ENCODE data around the gene LDLRAD2.
A peak's percentile ranks its signal among the peaks of the same experiment; 100 is the strongest.
"Not testable (repeated sequence)": the region's sequence is repeated elsewhere in the genome, so short reads cannot be mapped to it uniquely, and the experiment has no call there.

LDLRAD2 gene

DNA sequence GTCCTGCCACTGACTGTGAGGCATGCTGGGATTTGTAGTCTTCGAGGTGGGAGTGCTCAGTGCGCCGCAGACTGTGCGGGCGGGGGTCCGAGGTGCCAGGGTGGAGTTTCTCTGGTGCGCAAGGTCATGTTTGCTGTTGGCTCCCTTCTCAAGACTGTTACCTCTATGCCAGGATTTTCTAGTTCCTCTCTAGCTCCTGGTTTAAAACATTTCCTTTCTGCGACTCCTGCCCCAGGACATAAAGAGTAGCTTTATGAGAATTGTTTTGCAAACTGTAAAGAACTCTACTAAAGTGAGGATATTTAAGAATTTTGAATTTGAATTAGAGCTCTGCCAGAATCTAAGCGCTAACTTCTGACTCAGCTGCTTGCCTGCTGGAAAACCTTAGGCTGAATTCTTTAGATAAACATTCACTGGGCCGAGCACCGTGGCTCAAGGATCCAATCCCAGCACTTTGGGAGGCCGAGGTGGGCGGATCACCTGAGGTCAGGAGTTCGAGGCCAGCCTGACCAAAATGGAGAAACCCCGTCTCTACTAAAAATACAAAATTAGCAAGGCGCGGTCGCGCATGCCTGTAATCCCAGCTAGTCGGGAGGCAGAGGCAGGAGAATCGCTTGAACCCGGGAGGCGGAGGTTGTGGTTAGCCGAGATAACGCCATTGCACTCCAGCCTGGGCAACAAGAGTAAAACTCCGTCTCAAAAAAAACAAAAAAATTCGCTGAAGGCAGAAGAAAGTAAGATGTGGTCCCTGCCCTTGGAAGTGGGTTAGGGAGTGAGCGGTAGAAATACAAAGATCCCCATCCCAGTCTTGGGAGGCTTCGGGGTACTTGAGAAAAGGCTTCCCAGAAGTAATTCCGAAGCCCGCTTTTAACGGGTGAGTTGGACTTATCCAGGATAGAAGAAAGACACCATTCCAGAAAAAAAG lies 28.1 kb upstream of the LDLRAD2 start:
- peak; percentile 78 for DNase-seq

DNA sequence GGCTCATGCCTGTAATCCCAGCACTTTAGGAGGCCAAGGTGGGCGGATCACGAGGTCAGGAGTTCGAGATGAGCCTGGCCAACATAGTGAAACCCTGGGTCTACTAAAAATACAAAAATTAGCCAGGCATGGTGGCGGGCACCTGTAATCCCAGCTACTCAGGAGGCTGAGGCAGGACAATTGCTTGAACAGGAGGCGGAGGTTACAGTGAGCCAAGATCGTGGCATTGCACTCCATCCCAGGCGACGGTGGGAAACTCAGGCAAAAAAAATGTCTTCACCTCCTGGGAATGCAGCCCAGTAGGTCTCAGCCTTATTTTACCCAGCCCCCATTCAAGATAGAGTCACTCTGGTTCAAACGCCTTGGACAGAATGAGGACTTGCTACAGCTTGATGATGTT lies 26.3 kb upstream of the LDLRAD2 start:
- DNase-seq, result not testable (repeated sequence)

GRCh38 chr1:21786640-21787039 lies 25.4 kb upstream of the LDLRAD2 start:
- DNase-seq, result no peak

GRCh38 chr1:21793104-21793503 lies 19.0 kb upstream of the LDLRAD2 start:
- DNase-seq, result no peak

DNA sequence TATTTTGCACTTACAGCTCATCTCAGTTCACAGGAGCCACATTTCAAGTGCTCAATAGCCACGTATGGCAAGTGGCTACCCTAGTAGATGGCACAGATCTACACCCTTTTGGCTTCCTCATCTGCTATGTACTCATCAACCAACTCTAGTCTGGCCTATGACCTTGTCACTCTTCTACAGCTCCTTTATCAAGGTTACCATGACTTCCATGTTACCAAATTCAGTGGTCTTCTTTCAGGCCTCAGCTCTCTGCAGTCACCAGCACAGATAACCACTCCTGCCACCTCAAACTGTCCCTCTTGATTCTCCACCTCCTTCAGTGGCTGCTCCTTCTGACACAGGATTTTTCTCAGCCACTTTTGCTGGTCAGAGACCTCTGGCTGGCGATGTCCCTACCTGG lies 17.4 kb upstream of the LDLRAD2 start:
- DNase-seq, result no peak

- DNase-seq, result no peak
Observed at GRCh38 chr1:21795075-21795474, 17.0 kb upstream of the LDLRAD2 start.

DNA sequence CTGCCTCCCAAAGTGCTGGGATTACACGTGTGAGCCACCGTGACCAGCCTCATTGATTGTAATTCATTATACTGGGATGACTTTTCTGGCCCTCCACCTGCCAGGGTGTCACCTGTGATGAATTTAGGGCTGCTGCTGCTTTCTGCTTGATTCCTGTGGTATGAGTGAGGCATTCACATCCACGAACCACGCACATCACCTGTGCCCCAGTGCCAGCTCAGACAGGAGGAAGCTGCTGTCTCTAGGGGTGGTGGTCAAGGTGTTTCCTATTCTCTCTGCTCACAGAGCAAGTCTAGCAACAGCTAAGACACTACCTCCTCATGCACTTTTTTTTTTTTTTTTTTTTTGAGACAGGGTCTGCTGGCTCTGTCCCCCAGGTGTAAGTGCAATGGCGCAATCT lies 12.3 kb upstream of the LDLRAD2 start:
- no peak for DNase-seq

DNA sequence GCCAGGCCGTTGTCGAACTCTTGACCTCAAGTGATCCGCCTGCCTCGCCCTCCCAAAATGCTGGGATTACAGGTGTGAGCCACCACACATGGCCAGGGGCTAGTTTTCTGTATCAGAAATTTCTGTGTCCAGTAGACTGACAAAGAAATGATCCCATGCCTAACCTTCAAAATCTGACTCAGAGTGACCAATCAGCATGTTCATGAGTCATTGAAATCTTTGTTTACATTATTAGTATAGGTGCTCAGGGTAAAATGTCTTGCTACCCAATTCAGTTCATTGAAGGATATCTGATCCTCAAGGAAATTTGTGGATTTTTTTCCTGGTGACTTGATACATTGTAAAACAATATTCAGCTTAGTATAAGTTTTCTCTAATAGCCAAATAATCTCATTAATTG lies 11.0 kb upstream of the LDLRAD2 start:
- DNase-seq, result no peak

DNA sequence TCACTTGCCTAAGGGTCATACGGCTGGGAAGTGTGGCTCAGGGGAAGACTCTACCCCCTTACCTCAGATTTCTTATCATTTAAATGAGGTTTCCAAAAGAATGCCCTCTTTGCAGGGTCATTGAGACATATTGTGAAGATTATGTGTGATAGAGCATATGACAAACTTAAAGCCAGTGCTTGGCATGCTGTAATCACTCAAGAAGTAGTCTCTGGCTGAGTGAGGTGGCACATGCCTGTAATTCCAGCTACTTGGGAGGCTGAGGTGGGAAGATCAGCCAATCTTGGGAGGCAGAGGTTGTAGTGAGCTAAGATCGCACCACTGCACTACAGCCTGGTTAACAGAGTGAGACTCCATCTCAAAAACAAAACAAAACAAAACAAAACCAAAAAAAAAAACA lies 7.5 kb upstream of the LDLRAD2 start:
- DNase-seq, result no peak

DNA sequence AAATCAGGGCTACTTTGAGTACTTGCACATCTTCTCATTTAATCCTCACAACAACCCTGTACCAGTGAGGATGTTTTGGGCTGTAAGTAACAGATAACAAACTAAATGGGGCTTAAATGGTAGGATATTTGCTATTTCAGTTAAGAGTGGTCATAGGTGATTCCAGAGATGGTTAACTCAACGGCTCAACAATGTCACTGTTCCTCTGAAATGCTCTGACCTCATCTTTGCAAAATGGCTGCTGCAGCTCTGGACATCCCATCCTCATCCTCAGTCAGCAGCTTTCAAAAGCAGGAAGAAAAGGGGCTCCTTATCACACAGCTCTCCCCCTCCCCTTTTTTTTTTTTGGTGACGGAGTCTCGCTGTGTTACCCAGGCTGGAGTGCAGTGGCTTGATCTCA lies 1.5 kb downstream of the LDLRAD2 start:
- no peak for DNase-seq

DNA sequence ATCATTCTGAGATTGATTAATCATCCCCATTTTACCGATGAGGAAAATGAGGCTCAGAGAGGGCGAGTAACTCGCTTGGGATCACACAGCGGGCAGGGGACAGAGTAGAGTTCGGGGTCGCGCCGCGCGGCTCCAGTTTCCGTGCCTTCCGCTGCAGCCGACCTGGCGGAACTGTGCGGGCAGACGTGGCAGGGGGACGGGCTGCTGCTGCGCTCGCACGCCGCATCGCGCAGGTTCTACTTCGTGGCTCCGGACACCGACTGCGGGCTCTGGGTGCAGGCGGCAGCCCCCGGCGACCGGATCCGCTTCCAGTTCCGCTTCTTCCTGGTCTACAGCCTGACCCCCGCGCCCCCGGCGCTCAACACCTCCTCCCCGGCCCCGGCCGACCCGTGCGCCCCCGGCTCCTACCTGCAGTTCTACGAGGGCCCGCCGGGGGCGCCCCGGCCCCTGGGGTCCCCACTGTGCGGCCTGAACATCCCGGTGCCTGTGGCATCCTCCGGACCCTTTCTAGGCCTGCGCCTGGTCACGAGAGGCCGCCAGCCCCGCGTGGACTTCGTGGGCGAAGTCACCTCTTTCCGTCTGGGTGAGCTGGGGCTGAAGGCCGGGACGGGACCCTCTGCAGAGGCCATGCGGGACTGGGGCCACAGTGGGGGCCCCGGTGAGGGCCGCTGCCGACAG lies 2.3 kb downstream of the LDLRAD2 start:
- DNase-seq, result no peak

GRCh38 chr1:21814981-21815582 lies 3.0 kb downstream of the LDLRAD2 start:
- no peak for DNase-seq

- DNase-seq, result no peak
Observed at GRCh38 chr1:21815724-21816321, 3.8 kb downstream of the LDLRAD2 start.

- no peak for DNase-seq
Observed at GRCh38 chr1:21816602-21817302, 4.7 kb downstream of the LDLRAD2 start.

GRCh38 chr1:21818656-21819055 lies 6.6 kb downstream of the LDLRAD2 start:
- no peak for DNase-seq

GRCh38 chr1:21820597-21821232 lies 8.7 kb downstream of the LDLRAD2 start:
- no peak for DNase-seq

DNA sequence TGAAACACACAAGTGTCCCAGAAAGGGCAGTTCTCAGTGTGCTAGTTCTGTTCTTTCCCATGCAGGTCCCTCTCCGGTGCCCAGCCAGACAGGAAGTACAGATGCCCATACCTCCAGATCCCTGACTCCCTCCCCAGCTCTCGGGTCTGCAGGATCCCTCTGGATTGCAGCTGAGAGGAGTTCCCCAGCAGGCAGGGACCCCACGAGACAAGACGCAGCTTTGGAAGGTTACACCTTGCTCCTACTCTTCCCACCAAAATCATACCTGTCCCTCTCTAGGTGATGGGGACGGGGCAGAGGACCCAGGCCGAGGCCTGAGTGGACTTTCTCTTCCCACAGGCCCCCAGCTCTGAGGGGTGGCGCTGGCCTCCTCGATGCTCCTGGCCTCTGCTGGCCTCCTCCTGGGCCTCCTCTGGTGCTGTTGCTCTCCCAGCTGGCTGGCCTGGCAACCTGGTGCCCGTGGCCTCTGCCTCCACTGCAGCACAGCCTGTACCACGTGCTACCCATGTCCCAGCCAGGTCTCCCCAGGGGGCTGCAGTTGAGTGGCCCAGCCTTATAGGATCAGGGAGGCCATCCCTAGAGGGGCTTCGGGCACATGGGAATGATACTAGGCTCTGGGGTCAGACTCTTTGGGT lies 9.4 kb downstream of the LDLRAD2 start:
- no peak for DNase-seq

- no peak for DNase-seq
Observed at GRCh38 chr1:21822349-21822748, 10.3 kb downstream of the LDLRAD2 start.

- DNase-seq, result no peak
Observed at GRCh38 chr1:21823206-21823979, 11.3 kb downstream of the LDLRAD2 start.

DNA sequence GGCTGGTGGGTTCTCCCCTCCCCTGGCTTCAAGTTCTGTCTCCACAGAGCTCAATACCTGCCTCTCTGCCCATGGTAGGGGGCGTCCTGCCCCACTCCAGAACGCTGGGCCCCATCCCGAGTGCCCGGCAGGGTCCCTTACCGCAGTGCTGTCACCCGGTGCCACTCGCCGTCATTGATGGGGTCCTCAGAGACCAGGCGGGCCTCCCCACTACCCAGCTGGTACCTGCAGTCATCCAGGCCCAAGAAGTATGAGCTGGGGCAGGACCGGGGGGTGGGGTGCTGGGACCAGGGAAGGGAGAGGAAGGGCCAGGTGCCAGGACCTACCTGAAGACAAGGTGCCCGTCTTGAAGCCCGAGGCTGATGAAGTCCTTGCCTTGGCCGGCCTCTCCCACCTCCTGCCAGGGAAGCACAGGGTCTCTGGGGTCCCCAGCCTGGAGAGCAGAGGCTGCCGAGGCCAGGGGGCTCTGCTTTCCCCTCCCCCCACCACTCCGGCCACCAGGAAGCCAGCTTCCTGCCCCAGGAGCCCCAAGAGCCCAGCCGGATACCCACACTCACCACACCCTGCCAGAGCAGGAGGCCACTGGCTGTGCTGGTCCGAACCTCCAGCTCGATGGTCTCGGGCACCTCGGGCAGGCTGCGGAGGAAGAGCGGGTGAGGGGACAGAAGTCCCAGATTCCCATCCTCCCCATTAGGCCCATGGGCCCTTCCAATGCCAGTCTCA lies 12.1 kb downstream of the LDLRAD2 start:
- no peak for DNase-seq
